B cell (primary cell): ENCODE results near the gene ZNF581. TPM values are rescaled to one million over a fixed set of nuclear protein-coding genes. Genes with fewer than 3 reads are reported as not detected.

Experiments
- ATAC-seq: fragments of 200-7000 bp; cut with Tn5 transposase; one replicate; pipeline ENCODE4 v1.10.0; 2021; ENCODE audit warnings: low read depth, mild to moderate bottlenecking, moderate number of reproducible peaks, moderate library complexity
- CTCF ChIA-PET: fragments of 350-600 bp; sonication (Branson Sonifier 250); formaldehyde crosslinking; loops from one replicate; lab custom pipeline; 2021; ENCODE audit warnings: antibody characterized with exemption, inconsistent platforms; lab: Charles Lee
- POLR2A ChIA-PET: fragments of 350-600 bp; sonication (Branson Sonifier 250); formaldehyde crosslinking; loops from one replicate; lab custom pipeline; 2021; ENCODE audit warnings: antibody characterized with exemption; lab: Charles Lee
- DNase-seq: peaks from one replicate; pipeline ENCODE4 v3.0.0; 2013
- H2AFZ ChIP-seq: 2 replicates; pipeline ENCODE4 v1.6.1; 2012; ENCODE audit warnings: mild to moderate bottlenecking, low read depth, low read length; ENCODE audit not compliant: insufficient read depth, poor library complexity, severe bottlenecking
- H3K27ac ChIP-seq, 2 donors: 1 replicate in 1 of 2; 2 replicates in 1 of 2; pipeline ENCODE4 v1.5.1; 2012 to 2013; ENCODE audit warnings: low read length in 2 of 2, mild to moderate bottlenecking in 2 of 2, moderate library complexity in 1 of 2
- H3K27me3 ChIP-seq, 4 experiments: fragments of 200-600 bp in 1 of 4; sonication (generic) in 1 of 4; replicated peaks in 1 of 4; 1 replicate in 2 of 4; 2 replicates in 2 of 4; pipeline versions ENCODE4 v1.6.1 to v1.7.0; 2013 to 2016; ENCODE audit warnings: low read length in 3 of 4, mild to moderate bottlenecking in 2 of 4, mixed read lengths in 1 of 4, moderate library complexity in 1 of 4; ENCODE audit not compliant: insufficient read depth in 4 of 4, control insufficient read depth in 3 of 4; ENCODE audit errors: control extremely low read depth in 1 of 4
- H3K36me3 ChIP-seq, 2 experiments: replicated peaks in 1 of 2; 1 replicate in 1 of 2; 2 replicates in 1 of 2; pipeline versions ENCODE4 v1.6.1 to v1.7.1; 2013; ENCODE audit warnings: low read length in 1 of 2; ENCODE audit not compliant: insufficient read depth in 2 of 2, control insufficient read depth in 1 of 2; ENCODE audit errors: control extremely low read depth in 1 of 2, extremely low read depth in 1 of 2
- H3K4me1 ChIP-seq, 2 donors: fragments of 200-600 bp in 1 of 2; sonication (generic) in 1 of 2; 1 replicate in 1 of 2; 2 replicates in 1 of 2; pipeline versions ENCODE4 v1.5.1 to v1.6.1; 2013 to 2017; ENCODE audit warnings: low read length in 2 of 2; ENCODE audit not compliant: control insufficient read depth in 2 of 2, insufficient read depth in 2 of 2
- H3K4me2 ChIP-seq: replicated peaks from 2 replicates; pipeline ENCODE3; 2012; ENCODE audit warnings: mild to moderate bottlenecking, low read depth, low read length; ENCODE audit not compliant: poor library complexity, severe bottlenecking
- H3K4me3 ChIP-seq, 5 experiments: fragments of 200-600 bp in 1 of 5; sonication (generic) in 1 of 5; 1 replicate in 3 of 5; 2 replicates in 2 of 5; pipeline versions ENCODE4 v1.5.1 to v1.7.0; 2011 to 2016; ENCODE audit warnings: low read length in 4 of 5, mild to moderate bottlenecking in 4 of 5, low read depth in 2 of 5, control low read depth in 1 of 5, moderate library complexity in 1 of 5; ENCODE audit not compliant: insufficient read depth in 1 of 5; ENCODE audit errors: control extremely low read depth in 1 of 5, extremely low read depth in 1 of 5
- H3K79me2 ChIP-seq: fragments of 200-600 bp; sonication (generic); one replicate; pipeline ENCODE4 v1.6.0; 2016; ENCODE audit warnings: low read length; ENCODE audit not compliant: control insufficient read depth, insufficient read depth
- H3K9ac ChIP-seq: fragments of 200-600 bp; sonication (generic); 2 replicates; pipeline ENCODE4 v1.6.1; 2017; ENCODE audit warnings: mild to moderate bottlenecking, low read length, moderate library complexity
- H3K9me3 ChIP-seq, 3 donors: one replicate each; pipeline versions ENCODE4 v1.6.1 to v1.7.1; 2013; ENCODE audit warnings: low read length in 2 of 3; ENCODE audit not compliant: control insufficient read depth in 2 of 3, insufficient read depth in 1 of 3; ENCODE audit errors: control extremely low read depth in 1 of 3
- H4K20me1 ChIP-seq: 2 replicates; pipeline ENCODE4 v1.6.0; 2012; ENCODE audit warnings: mild to moderate bottlenecking, low read length; ENCODE audit not compliant: insufficient read depth, control insufficient read depth, poor library complexity, severe bottlenecking
- H3K27ac Mint-ChIP-seq: one replicate; pipeline ENCODE4 v1.8.0; 2021; ENCODE audit warnings: mixed read lengths
- H3K27me3 Mint-ChIP-seq: one replicate; pipeline ENCODE4 v1.8.0; 2021; ENCODE audit warnings: mixed read lengths
- H3K4me1 Mint-ChIP-seq: one replicate; pipeline ENCODE4 v1.8.0; 2021; ENCODE audit warnings: mixed read lengths
- H3K4me3 Mint-ChIP-seq: one replicate; pipeline ENCODE4 v1.8.0; 2021; ENCODE audit warnings: mixed read lengths
- H3K9me3 Mint-ChIP-seq: one replicate; pipeline ENCODE4 v1.8.0; 2022; ENCODE audit warnings: mixed read lengths; ENCODE audit not compliant: insufficient read depth
- EZH2 ChIP-seq: IDR thresholded peaks from 2 replicates; pipeline ENCODE4 v1.6.1; 2012; ENCODE audit warnings: borderline replicate concordance, low read depth, mild to moderate bottlenecking, moderate library complexity, low read length; ENCODE audit not compliant: insufficient read depth, poor library complexity, severe bottlenecking
- WGBS: methylation state at CpG from one replicate; pipeline ENCODE4 v1.1.5; 2013; ENCODE audit warnings: missing lambda C conversion rate; ENCODE audit not compliant: insufficient coverage; 5-methylcytosine and 5-hydroxymethylcytosine counted together
- intact Hi-C: fragments of 100-400 bp; cut with micrococcal nuclease; formaldehyde crosslinking; loops from one replicate; pipeline ENCODE4 v1.10.0; 2022
- polyA plus RNA-seq: library from polyadenylated mRNA; depleted of rRNA; stranded (reverse); fragments of >200 nt; gene quantifications from 2 replicates; pipeline ENCODE4 v1.2.3, GENCODE V29; 2012
- total RNA-seq, 2 donors: library from RNA; stranded (reverse); fragments of 120-200 nt in 1 of 2; gene quantifications; 1 replicate in 1 of 2; 2 replicates in 1 of 2; pipeline versions ENCODE4 v1.2.3 to v1.2.4, GENCODE V29; 2013 to 2022
- TF ChIP-seq, protein P1 (sequence below): fragments of 200-600 bp; IDR thresholded peaks from one replicate; pipeline ENCODE4 v1.8.0; 2022; ENCODE audit warnings: antibody characterized with exemption, mild to moderate bottlenecking

Gene ZNF581
- total and polyA plus RNA-seq, 2 donors (not counting 1 experiment from before 2014, with no cell fraction given), result 48.2 to 51.3 TPM

DNA sequence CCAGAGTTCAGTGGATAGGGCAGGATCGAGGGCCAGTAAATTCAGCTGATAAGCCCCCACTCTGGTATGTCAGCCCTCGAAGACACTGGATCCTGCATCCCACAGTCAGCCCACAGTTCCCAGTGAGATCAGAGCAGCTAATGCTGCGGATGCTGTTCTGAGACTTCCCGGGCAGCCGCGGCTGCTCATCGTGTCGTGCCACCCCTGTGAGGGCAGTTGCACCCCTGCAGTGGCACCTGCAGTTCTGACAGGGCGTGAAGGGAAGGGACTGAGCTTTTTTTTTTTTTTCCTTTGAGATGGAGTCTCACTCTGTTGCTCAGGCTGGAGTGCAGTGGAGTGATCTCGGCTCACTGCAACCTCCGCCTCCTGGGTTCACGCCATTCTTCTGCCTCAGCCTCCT is 24.1 kb downstream of the ZNF581 start:
- ChIA-PET CTCF (no interaction called here), POLR2A (no interaction called here)
- Histone ChIP-seq H3K4me1 (peaks cover 0 to 7% of the 10 kb centered on the region in 2 donors), H3K9ac (no peak overlapping the region), H3K9me3 (no peaks in the 10 kb centered on the region), H3K79me2 (peaks cover 89% of the 10 kb centered on the region), H2AFZ (no peak overlapping the region), H3K36me3 (peaks cover 0 to 86% of the 10 kb centered on the region in 2 experiments), H3K27ac (no peak overlapping the region), H3K4me3 (no peak overlapping the region), H3K27me3 (no peaks in the 10 kb centered on the region), H3K4me2 (no peak overlapping the region), H4K20me1 (peaks cover 93% of the 10 kb centered on the region)
- no peak overlapping the region for H3K27ac Mint-ChIP-seq
- H3K4me1 Mint-ChIP-seq, result peaks cover 26% of the 10 kb centered on the region
- 97% methylated on average over 9 of the region's 12 CpGs for WGBS
- DNase-seq, result no peak
- TF ChIP-seq, protein P1, sequence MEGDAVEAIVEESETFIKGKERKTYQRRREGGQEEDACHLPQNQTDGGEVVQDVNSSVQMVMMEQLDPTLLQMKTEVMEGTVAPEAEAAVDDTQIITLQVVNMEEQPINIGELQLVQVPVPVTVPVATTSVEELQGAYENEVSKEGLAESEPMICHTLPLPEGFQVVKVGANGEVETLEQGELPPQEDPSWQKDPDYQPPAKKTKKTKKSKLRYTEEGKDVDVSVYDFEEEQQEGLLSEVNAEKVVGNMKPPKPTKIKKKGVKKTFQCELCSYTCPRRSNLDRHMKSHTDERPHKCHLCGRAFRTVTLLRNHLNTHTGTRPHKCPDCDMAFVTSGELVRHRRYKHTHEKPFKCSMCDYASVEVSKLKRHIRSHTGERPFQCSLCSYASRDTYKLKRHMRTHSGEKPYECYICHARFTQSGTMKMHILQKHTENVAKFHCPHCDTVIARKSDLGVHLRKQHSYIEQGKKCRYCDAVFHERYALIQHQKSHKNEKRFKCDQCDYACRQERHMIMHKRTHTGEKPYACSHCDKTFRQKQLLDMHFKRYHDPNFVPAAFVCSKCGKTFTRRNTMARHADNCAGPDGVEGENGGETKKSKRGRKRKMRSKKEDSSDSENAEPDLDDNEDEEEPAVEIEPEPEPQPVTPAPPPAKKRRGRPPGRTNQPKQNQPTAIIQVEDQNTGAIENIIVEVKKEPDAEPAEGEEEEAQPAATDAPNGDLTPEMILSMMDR, result no peak
- TF ChIP-seq EZH2, result no peak
- H3K9me3 Mint-ChIP-seq, result no peaks in the 10 kb centered on the region
- intact Hi-C loops, result no loop called here
- ATAC-seq, result no peak
- H3K4me3 Mint-ChIP-seq, result no peak overlapping the region
- H3K27me3 Mint-ChIP-seq, result no peaks in the 10 kb centered on the region

DNA sequence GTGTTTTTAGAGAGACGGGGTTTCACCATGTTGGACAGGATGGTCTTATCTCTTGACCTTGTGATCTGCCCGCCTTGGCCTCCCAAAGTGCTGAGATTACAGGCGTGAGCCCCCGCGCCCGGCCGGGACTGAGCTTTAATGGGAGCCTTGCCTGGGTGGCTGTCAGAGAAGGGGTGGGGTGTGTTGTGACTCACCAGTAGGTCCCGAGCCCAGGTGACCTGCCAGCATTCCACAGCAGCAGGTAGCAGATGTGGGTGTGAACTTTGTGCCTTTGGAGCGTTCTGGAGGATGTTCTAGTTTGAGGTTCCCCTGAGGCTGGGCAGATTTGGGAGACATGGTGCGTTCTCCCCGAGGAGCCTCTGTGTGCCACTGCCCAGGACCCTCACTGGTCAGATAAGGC is 24.5 kb downstream of the ZNF581 start:
- intact Hi-C loops, result no loop called here
- peaks cover 93% of the 10 kb centered on the region for H4K20me1 ChIP-seq
- no peak overlapping the region for H3K4me3 ChIP-seq
- POLR2A ChIA-PET, result no interaction called here
- no peaks in the 10 kb centered on the region for H3K9me3 ChIP-seq
- Mint-ChIP-seq H3K27ac (no peak overlapping the region), H3K4me1 (peaks cover 22% of the 10 kb centered on the region), H3K9me3 (no peaks in the 10 kb centered on the region), H3K27me3 (no peaks in the 10 kb centered on the region), H3K4me3 (no peak overlapping the region)
- ATAC-seq (no peak), DNase-seq (no peak)
- H3K27me3 ChIP-seq, result no peaks in the 10 kb centered on the region
- H3K4me2 ChIP-seq, result no peak overlapping the region
- WGBS, result 94% methylated on average over 10 of the region's 11 CpGs
- no peak overlapping the region for H3K27ac ChIP-seq
- peaks cover 0 to 7% of the 10 kb centered on the region in 2 donors for H3K4me1 ChIP-seq
- no peak overlapping the region for H3K9ac ChIP-seq
- TF ChIP-seq, protein P1, result no peak
- no peak for TF ChIP-seq EZH2
- H3K36me3 ChIP-seq, result peaks cover 0 to 82% of the 10 kb centered on the region in 2 experiments
- no peak overlapping the region for H2AFZ ChIP-seq
- peaks cover 84% of the 10 kb centered on the region for H3K79me2 ChIP-seq
- CTCF ChIA-PET, result no interaction called here
